BE2C (cell line): ENCODE results near the gene SSBP3.

Experiments used
- DNase-seq: peaks from one replicate; pipeline ENCODE4 v3.0.0-alpha.2; 2020
- H3K27me3 ChIP-seq: fragments of 250-450 bp; sonication (Bioruptor Pico); 2 replicates; pipeline ENCODE4 v1.5.1; 2020; ENCODE audit warnings: mild to moderate bottlenecking
- H3K36me3 ChIP-seq: fragments of 250-450 bp; sonication (Bioruptor Pico); 2 replicates; pipeline ENCODE4 v1.5.1; 2020; ENCODE audit warnings: mild to moderate bottlenecking
- H3K4me1 ChIP-seq: fragments of 250-450 bp; sonication (Bioruptor Pico); 2 replicates; pipeline ENCODE4 v1.5.1; 2020
- H3K4me3 ChIP-seq: 2 replicates; pipeline ENCODE4 v1.5.1; 2011; ENCODE audit warnings: low read depth, low read length
- H3K9me3 ChIP-seq: fragments of 250-450 bp; sonication (Bioruptor Pico); 2 replicates; pipeline ENCODE4 v1.5.1; 2020
- CTCF ChIP-seq: IDR thresholded peaks from 2 replicates; pipeline ENCODE4 v1.5.1; 2012; ENCODE audit warnings: mild to moderate bottlenecking, low read depth, low read length

SSBP3 gene

GRCh38 chr1:54253480-54253879 lies 152.7 kb downstream of the SSBP3 start:
- DNase-seq: no peak
- H3K9me3 ChIP-seq: no peaks in the 10 kb centered on the region

GRCh38 chr1:54252371-54252936 lies 153.7 kb downstream of the SSBP3 start:
- Histone ChIP-seq H3K27me3 (no peaks in the 10 kb centered on the region), H3K9me3 (no peaks in the 10 kb centered on the region), H3K36me3 (no peaks in the 10 kb centered on the region), H3K4me1 (no peaks in the 10 kb centered on the region; the same call in 1 of the 2 replicates), H3K4me3 (no peak overlapping the region)
- DNase-seq: no peak
- no peak for TF ChIP-seq CTCF

More at GRCh38 chr1:54253480-54253879, 152.7 kb downstream of the SSBP3 start:
- Histone ChIP-seq H3K4me1 (no peaks in the 10 kb centered on the region; the same call in 1 of the 2 replicates), H3K36me3 (no peaks in the 10 kb centered on the region), H3K27me3 (no peaks in the 10 kb centered on the region), H3K4me3 (no peak overlapping the region)
- no peak for TF ChIP-seq CTCF

- no peak overlapping the region for H3K4me3 ChIP-seq
- H3K4me1 ChIP-seq: no peaks in the 10 kb centered on the region; the same call in 1 of the 2 replicates
- H3K9me3 ChIP-seq: no peaks in the 10 kb centered on the region
- H3K36me3 ChIP-seq: no peaks in the 10 kb centered on the region
- no peak for TF ChIP-seq CTCF
- no peak for DNase-seq
- H3K27me3 ChIP-seq: no peaks in the 10 kb centered on the region
Observed at GRCh38 chr1:54250670-54251069, 155.5 kb downstream of the SSBP3 start.

- TF ChIP-seq CTCF: no peak
- no peak overlapping the region for H3K4me3 ChIP-seq
- no peak for DNase-seq
- H3K4me1 ChIP-seq: no peaks in the 10 kb centered on the region; the same call in 1 of the 2 replicates
- H3K9me3 ChIP-seq: no peaks in the 10 kb centered on the region
- no peaks in the 10 kb centered on the region for H3K27me3 ChIP-seq
- no peaks in the 10 kb centered on the region; the same call in 1 of the 2 replicates for H3K36me3 ChIP-seq
Observed at GRCh38 chr1:54249819-54250435, 156.3 kb downstream of the SSBP3 start.

GRCh38 chr1:54248966-54249365 lies 157.2 kb downstream of the SSBP3 start:
- Histone ChIP-seq H3K4me3 (no peak overlapping the region), H3K4me1 (no peaks in the 10 kb centered on the region), H3K36me3 (no peaks in the 10 kb centered on the region; the same call in 1 of the 2 replicates), H3K9me3 (no peaks in the 10 kb centered on the region), H3K27me3 (no peaks in the 10 kb centered on the region)
- TF ChIP-seq CTCF: no peak
- DNase-seq: no peak

GRCh38 chr1:54247863-54248515 lies 158.2 kb downstream of the SSBP3 start:
- Histone ChIP-seq H3K4me3 (no peak overlapping the region), H3K36me3 (no peaks in the 10 kb centered on the region; the same call in 1 of the 2 replicates), H3K4me1 (no peaks in the 10 kb centered on the region), H3K27me3 (no peaks in the 10 kb centered on the region), H3K9me3 (no peaks in the 10 kb centered on the region)
- DNase-seq: no peak
- no peak for TF ChIP-seq CTCF
